Panc1 (cell line): ENCODE results near the gene TAF11. TPM values are rescaled to one million over a fixed set of nuclear protein-coding genes. Genes with fewer than 3 reads are reported as not detected.
"Not testable (repeated sequence)": the region's sequence is repeated elsewhere in the genome, so short reads cannot be mapped to it uniquely, and the experiment has no call there.

ENCODE experiments used
- ATAC-seq: fragments of 200-7000 bp; cut with Tn5 transposase; 2 replicates; pipeline ENCODE4 v1.9.1; 2020; ENCODE audit warnings: mild to moderate bottlenecking, moderate library complexity
- Bru-seq: library from RNA; stranded (reverse); fragments of 400-500 nt; gene quantifications from one replicate; lab custom pipeline; 2021; lab: Mats Ljungman, UMichigan
- BruChase-seq, 2 experiments: library from RNA; stranded (reverse); fragments of 400-500 nt; gene quantifications; one replicate each; lab custom pipeline; 2021; lab: Mats Ljungman, UMichigan
- BruUV-seq: library from RNA; stranded (reverse); fragments of 400-500 nt; replicated peaks from 2 replicates; lab custom pipeline; 2021; lab: Mats Ljungman, UMichigan
- CTCF ChIA-PET: fragments of 300-600 bp; sonication (Branson Sonifier 250); formaldehyde crosslinking; loops from one replicate; lab custom pipeline; 2022; ENCODE audit warnings: antibody characterized with exemption; lab: Charles Lee
- POLR2A ChIA-PET: fragments of 300-600 bp; sonication (Branson Sonifier 250); formaldehyde crosslinking; loops from one replicate; lab custom pipeline; 2022; ENCODE audit warnings: antibody characterized with exemption; lab: Charles Lee
- DNase-seq: peaks from one replicate; pipeline ENCODE4 v3.0.0-alpha.2; 2010; ENCODE audit warnings: low read depth, low spot score
- H3K27ac ChIP-seq: 2 replicates; pipeline ENCODE4 v1.5.1; 2011; ENCODE audit warnings: mild to moderate bottlenecking, low read length, inconsistent platforms
- H3K27me3 ChIP-seq: fragments of 200-500 bp; sonication (Bioruptor generic); 2 replicates; pipeline ENCODE4 v1.6.0; 2014; ENCODE audit warnings: low read length, inconsistent platforms; ENCODE audit not compliant: control insufficient read depth, insufficient read depth
- H3K36me3 ChIP-seq: fragments of 200-500 bp; sonication (Bioruptor generic); 2 replicates; pipeline ENCODE4 v1.5.1; 2014; ENCODE audit warnings: inconsistent platforms, mild to moderate bottlenecking, low read length, moderate library complexity; ENCODE audit not compliant: control insufficient read depth, insufficient read depth
- H3K4me1 ChIP-seq: 2 replicates; pipeline ENCODE4 v1.5.1; 2011; ENCODE audit warnings: inconsistent platforms, mild to moderate bottlenecking, low read length, moderate library complexity; ENCODE audit not compliant: control insufficient read depth, insufficient read depth
- H3K4me3 ChIP-seq, 2 experiments: 2 replicates each; pipeline ENCODE4 v1.5.1; 2011 to 2012; ENCODE audit warnings: low read depth in 2 of 2, low read length in 2 of 2, mild to moderate bottlenecking in 2 of 2, inconsistent platforms in 1 of 2, moderate library complexity in 1 of 2
- H3K9me3 ChIP-seq: fragments of 200-500 bp; sonication (Bioruptor generic); 2 replicates; pipeline ENCODE4 v1.5.1; 2014; ENCODE audit warnings: low read depth, mild to moderate bottlenecking, inconsistent platforms, low read length, moderate library complexity; ENCODE audit not compliant: control insufficient read depth, insufficient read depth
- CTCF ChIP-seq: fragments of 450-650 bp; IDR thresholded peaks from 2 replicates; pipeline ENCODE4 v1.5.1; 2017; ENCODE audit warnings: mild to moderate bottlenecking
- POLR2AphosphoS5 ChIP-seq: IDR thresholded peaks from 2 replicates; pipeline ENCODE4 v1.6.1; 2012; ENCODE audit warnings: mild to moderate bottlenecking, low read depth, low read length, moderate library complexity
- REST ChIP-seq, 2 experiments: IDR thresholded peaks; 2 replicates each; pipeline ENCODE4 v1.6.1; 2011 to 2012; ENCODE audit warnings: low read depth in 2 of 2, control low read depth in 1 of 2, low read length in 1 of 2, mild to moderate bottlenecking in 1 of 2, moderate library complexity in 1 of 2; ENCODE audit not compliant: insufficient read depth in 1 of 2
- SIN3A ChIP-seq: IDR thresholded peaks from 2 replicates; pipeline ENCODE4 v1.6.1; 2012; ENCODE audit warnings: low read depth, mild to moderate bottlenecking, low read length, moderate library complexity, borderline replicate concordance; ENCODE audit not compliant: insufficient read depth
- TCF7L2 ChIP-seq: IDR thresholded peaks from 2 replicates; pipeline ENCODE4 v1.6.1; 2011; ENCODE audit warnings: mild to moderate bottlenecking, low read depth, low read length, inconsistent platforms
- in situ Hi-C: cut with HindIII; loops from 2 replicates; pipeline ENCODE4 v1.10.0; 2016; ENCODE audit warnings: low sequenced_read_pairs, low pct_unique_long_range_greater_than_20kb
- intact Hi-C: fragments of 100-400 bp; cut with micrococcal nuclease; formaldehyde crosslinking; loops from one replicate; pipeline ENCODE4 v1.10.0; 2022; ENCODE audit not compliant: unreplicated experiment
- long read RNA-seq: library from polyadenylated mRNA; unstranded; transcript quantifications from one replicate; pipeline ENCODE4 v2.0.0, GENCODE V29; 2021; ENCODE audit not compliant: unreplicated experiment
- polyA plus RNA-seq: library from polyadenylated mRNA; unstranded; fragments of >200 nt; gene quantifications from one replicate; pipeline ENCODE4 v1.2.1, GENCODE V29; 2012; ENCODE audit warnings: missing spikeins; ENCODE audit not compliant: insufficient read length
- total RNA-seq: library from RNA; stranded (reverse); gene quantifications from one replicate; pipeline ENCODE4 v1.2.1, GENCODE V29; 2021; ENCODE audit not compliant: unreplicated experiment

Gene TAF11
- total RNA-seq (25.3 TPM), Bru-seq, nascent RNA (percentile 82 among the genes with signal in this experiment), BruChase-seq, experiment 1, labeled RNA remaining after a 2-hour chase (percentile 89 among the genes with signal in this experiment), BruChase-seq, experiment 2, labeled RNA remaining after a 6-hour chase (percentile 87 among the genes with signal in this experiment)
- polyA plus RNA-seq = 17.6 TPM
- long read RNA-seq, transcript TAF11-201 (5 exons, 1,580 nt) = major isoform, 31 of 51 reads
- long read RNA-seq, partial matches to known transcripts = 17 of 51 reads
- long read RNA-seq, other reads (novel, unspliced or antisense) = 2 of 51 reads

GRCh38 chr6:34887753-34888513, at the start of gene TAF11:
Gene TAF11 (minus strand): TSS chr6:34888042. CDS start chr6:34887957, 85 bp downstream.
- Histone ChIP-seq H3K27ac (peak within 1 kb of the TSS; percentile 97), H3K27me3 (no peaks in the 10 kb centered on the region), H3K4me1 (peaks cover 8% of the 10 kb centered on the region), H3K4me3 (peak within 1 kb of the TSS; percentile 95 to 99), H3K36me3 (peaks cover 7% of the 10 kb centered on the region; the same call in 1 of the 2 replicates), H3K9me3 (no peaks in the 10 kb centered on the region)
- POLR2A ChIA-PET = interaction anchor here (0.6 to 0.9 kb wide), 2 partner anchors 9 to 371 kb away, joined by 3 read pairs; no protein-coding TSS in a partner anchor
- in situ Hi-C loops = no loop called here
- ATAC-seq = peak; percentile 95
- CTCF ChIA-PET = no interaction called here
- intact Hi-C loops = no loop called here
- TSS peak; percentile 88 for BruUV-seq
- no peak for TF ChIP-seq TCF7L2
- peak; percentile 91 for TF ChIP-seq POLR2AphosphoS5
- TF ChIP-seq REST (IDR thresholded peaks at IDR 0.05; ENCODE audit: insufficient read depth in 1 of 2, low read depth in 2 of 2, low read length in 1 of 2) = no peak
- no peak for TF ChIP-seq CTCF
- TF ChIP-seq SIN3A = peak; percentile 88; the same call in 1 of the 2 replicates
- peak; percentile 81 for DNase-seq

DNA sequence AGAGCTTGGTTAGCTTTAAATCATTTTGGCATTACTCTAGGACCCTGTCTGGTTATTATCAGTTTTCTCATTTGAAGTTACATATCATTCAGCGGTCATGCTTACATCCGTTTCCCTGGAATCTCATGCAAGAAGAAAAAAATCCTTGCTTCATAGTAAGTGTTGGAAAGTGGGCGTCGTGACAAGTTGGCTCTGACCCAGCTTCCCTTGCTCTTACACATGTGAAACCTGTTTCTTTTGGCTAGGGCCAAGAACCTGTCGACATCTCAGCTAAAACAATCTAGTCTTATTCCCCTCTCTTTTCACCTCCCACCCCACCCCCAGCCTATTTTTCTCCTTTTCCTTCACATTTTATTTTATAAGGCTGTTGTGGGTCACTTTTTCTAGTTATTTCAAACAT, 46.7 kb upstream of the TAF11 start:
- POLR2A ChIA-PET = no interaction called here
- in situ Hi-C loops (no loop called here), intact Hi-C loops (no loop called here)
- TF ChIP-seq TCF7L2 (no peak), REST (IDR thresholded peaks at IDR 0.05; ENCODE audit: insufficient read depth in 1 of 2, low read depth in 2 of 2, low read length in 1 of 2) (no peak), POLR2AphosphoS5 (no peak), CTCF (no peak), SIN3A (no peak)
- Histone ChIP-seq H3K27ac (no peak overlapping the region), H3K4me1 (no peaks in the 10 kb centered on the region), H3K4me3 (no peak overlapping the region), H3K27me3 (no peaks in the 10 kb centered on the region), H3K36me3 (no peaks in the 10 kb centered on the region), H3K9me3 (no peaks in the 10 kb centered on the region)
- CTCF ChIA-PET = no interaction called here
- DNase-seq (no peak), ATAC-seq (no peak)
- no TSS peak for BruUV-seq

DNA sequence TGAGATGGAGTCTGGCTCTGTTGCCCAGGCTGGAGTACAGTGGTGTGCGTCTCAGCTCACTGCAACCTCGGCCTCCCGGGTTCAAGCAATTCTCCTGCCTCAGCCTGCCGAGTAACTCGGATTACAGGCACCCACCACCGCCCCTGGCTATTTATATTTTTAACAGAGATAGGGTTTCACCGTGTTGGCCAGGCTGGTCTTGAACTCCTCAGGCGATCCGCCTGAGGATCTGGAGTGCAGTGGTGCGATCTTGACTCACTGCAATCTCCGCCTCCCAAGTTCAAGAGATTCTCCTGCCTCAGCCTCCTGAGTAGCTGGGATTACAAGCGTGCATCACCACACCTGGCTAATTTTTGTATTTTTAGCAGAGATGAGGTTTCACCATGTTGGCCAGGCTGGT, 44.4 kb upstream of the TAF11 start:
- in situ Hi-C loops, intact Hi-C loops, ATAC-seq, H3K36me3 ChIP-seq, H3K4me1 ChIP-seq, H3K4me3 ChIP-seq, BruUV-seq, CTCF ChIA-PET, POLR2A ChIA-PET, H3K27me3 ChIP-seq, DNase-seq, H3K9me3 ChIP-seq, H3K27ac ChIP-seq: not testable (repeated sequence)
